Thyroid gland (tissue), 4 donors: ENCODE results near the gene CDC6.

Experiments
- POLR2A ChIP-seq, 2 donors: fragments of 450-650 bp; IDR thresholded peaks; one replicate each; pipeline ENCODE4 v1.6.1; 2017; ENCODE audit warnings: antibody characterized with exemption in 2 of 2, mild to moderate bottlenecking in 2 of 2, moderate library complexity in 1 of 2
- TF ChIP-seq, protein P1 (sequence below), 6 experiments: fragments of 200-600 bp in 3 of 6; fragments of 450-650 bp in 3 of 6; sonication (generic) in 3 of 6; IDR thresholded peaks; one replicate each; pipeline ENCODE4 v1.5.1; 2016 to 2019; ENCODE audit warnings: antibody characterized with exemption in 6 of 6, mild to moderate bottlenecking in 2 of 6, inconsistent platforms in 1 of 6, moderate library complexity in 1 of 6

- no peak for TF ChIP-seq POLR2A (IDR thresholded peaks at IDR 0.05)
- TF ChIP-seq, protein P1, sequence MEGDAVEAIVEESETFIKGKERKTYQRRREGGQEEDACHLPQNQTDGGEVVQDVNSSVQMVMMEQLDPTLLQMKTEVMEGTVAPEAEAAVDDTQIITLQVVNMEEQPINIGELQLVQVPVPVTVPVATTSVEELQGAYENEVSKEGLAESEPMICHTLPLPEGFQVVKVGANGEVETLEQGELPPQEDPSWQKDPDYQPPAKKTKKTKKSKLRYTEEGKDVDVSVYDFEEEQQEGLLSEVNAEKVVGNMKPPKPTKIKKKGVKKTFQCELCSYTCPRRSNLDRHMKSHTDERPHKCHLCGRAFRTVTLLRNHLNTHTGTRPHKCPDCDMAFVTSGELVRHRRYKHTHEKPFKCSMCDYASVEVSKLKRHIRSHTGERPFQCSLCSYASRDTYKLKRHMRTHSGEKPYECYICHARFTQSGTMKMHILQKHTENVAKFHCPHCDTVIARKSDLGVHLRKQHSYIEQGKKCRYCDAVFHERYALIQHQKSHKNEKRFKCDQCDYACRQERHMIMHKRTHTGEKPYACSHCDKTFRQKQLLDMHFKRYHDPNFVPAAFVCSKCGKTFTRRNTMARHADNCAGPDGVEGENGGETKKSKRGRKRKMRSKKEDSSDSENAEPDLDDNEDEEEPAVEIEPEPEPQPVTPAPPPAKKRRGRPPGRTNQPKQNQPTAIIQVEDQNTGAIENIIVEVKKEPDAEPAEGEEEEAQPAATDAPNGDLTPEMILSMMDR (IDR thresholded peaks at IDR 0.05) = no peak
Measured at GRCh38 chr17:40352779-40353394, 65.2 kb downstream of the CDC6 start.
